Cortex of kidney (tissue), 1 donor: ENCODE data around the gene MYADML2.
"Not testable (repeated sequence)": the region's sequence is repeated elsewhere in the genome, so short reads cannot be mapped to it uniquely, and the experiment has no call there.

Experiments
- DNase-seq: peaks from one replicate; lab custom pipeline; 2025; lab: John Stamatoyannopoulos, UW

MYADML2 gene

DNA sequence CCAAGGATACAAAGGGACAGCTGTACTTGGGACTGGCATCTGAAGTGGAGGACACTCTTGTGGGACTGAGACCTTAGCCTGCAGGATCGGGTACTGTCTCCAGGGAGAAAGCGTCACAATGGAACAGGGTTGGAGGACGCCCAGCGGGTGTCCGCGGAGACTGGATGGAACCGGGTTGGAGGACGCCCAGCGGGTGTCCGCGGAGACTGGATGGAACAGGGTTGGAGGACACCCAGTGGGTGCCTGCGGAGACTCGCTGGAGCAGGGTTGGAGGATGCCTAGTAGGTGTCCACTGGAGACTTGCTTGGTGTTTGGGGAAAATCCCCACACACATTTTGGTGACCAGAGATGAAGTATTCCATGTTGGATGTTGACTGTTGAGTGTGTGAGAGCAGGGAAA is at the start of gene MYADML2:
Gene MYADML2, minus strand, starts transcription at position 45 of the 400 bp plus-strand sequence. CDS start 5,492 bp downstream, outside the sequence.
- no peak for DNase-seq

DNA sequence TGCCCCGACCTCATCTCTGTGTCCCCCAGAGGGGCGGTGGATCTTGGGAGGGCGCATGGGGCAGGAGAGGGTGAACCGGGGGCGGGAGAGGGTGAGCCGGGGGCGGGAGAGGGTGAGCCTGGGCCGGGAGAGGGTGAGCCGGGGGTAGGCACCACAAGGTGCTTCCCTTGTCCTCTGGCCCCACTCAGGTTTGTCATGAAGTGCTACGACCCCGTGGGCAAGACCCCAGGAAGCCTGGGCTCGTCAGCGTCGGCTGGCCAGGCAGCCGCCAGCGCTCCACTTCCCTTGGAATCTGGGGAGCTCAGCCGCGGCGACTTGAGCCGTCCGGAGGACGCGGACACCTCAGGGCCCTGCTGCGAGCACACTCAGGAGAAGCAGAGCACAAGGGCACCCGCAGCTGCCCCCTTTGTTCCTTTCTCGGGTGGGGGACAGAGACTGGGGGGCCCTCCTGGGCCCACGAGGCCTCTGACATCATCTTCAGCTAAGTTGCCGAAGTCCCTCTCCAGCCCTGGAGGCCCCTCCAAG is 49.3 kb upstream of the MYADML2 start:
- DNase-seq, result no peak

DNA sequence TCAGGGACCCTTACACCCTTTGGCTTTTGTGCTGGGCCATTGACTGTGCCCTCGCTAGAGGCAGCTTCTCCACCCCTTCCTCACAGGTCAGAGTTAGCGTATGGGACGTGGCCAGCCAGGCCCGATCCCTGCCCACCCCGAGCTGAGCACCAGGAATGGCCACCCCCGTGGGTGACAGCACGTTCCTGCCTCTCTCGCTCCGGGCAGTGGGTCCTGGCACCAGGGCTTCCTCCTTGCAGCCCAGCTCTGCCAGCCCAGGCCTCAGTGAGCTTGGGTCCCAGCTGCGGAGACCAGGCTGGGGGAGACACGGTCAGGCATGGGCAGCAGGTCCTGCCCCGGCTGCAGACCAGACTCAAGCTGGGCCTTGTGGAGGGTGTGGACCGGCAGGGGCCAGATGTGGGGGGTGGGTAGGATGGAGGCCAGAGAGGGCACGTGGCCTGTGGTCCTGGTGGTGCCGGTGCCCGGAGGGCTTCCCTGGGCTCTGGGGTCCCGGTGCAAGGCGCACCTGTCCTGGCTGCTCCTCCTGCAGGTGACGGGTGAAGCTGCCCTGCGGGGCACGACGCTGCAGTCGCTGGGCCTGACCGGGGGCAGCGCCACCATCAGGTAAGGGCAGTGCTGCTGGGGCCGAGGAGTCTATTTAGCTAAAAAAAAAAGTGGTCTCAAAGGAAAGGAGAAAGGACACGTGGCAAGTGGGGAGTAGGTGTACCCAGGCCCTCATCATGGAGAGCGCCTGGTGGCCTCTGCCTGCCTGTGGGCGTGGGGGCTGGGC is 48.6 kb upstream of the MYADML2 start:
- DNase-seq, result no peak

GRCh38 chr17:81994593-81995462 is 47.8 kb upstream of the MYADML2 start:
- no peak for DNase-seq

- no peak for DNase-seq
Observed at GRCh38 chr17:81993729-81994592, 46.9 kb upstream of the MYADML2 start.

- no peak for DNase-seq
Observed at GRCh38 chr17:81992306-81993102, 45.5 kb upstream of the MYADML2 start.

GRCh38 chr17:81991684-81992305 is 44.8 kb upstream of the MYADML2 start:
- no peak for DNase-seq

DNA sequence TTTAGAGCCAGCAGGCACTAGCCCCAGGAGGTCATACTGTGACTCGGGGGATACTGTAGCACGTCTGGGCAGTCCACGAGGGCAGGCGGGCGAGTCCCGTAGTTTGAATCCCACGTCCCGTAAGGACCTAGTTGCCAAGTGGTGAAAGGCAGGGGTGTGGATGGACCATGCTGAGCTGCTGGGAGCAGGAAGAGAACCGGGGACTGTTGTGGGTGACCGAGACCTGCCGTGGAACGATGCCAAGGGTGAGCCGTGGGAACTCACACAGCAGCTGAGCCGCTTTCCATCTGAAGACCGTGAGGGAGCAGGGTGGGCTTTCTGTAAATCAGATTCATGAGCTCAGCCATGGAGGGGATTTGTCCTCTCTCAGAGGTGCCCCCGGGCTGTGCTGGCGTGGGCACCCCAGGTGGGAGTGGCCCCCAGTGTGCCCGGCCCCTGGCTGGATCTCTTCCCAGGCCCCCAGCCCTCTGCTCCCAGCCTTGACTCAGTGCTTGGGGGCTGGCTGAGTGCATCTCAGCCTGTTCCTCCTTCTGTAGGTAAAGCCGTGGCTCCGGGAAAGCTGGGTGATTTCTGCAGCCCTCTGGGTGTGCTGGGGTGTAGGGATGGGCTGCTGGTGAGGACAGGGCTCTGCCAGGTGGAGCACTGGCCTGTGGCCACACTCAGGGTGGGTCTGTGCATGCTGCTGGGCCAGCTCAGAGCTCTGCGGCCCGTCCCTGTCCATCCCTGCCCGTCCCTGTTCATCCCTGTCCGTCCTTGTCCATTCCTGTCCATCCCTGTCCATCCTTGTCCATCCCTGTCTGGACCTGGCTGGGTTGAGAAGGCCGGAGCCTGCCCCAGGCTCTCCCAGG is 44.0 kb upstream of the MYADML2 start:
- DNase-seq, result no peak

GRCh38 chr17:81987161-81987770 is 40.2 kb upstream of the MYADML2 start:
- no peak for DNase-seq

- DNase-seq, result no peak
Observed at GRCh38 chr17:81986606-81987005, 39.6 kb upstream of the MYADML2 start.

DNA sequence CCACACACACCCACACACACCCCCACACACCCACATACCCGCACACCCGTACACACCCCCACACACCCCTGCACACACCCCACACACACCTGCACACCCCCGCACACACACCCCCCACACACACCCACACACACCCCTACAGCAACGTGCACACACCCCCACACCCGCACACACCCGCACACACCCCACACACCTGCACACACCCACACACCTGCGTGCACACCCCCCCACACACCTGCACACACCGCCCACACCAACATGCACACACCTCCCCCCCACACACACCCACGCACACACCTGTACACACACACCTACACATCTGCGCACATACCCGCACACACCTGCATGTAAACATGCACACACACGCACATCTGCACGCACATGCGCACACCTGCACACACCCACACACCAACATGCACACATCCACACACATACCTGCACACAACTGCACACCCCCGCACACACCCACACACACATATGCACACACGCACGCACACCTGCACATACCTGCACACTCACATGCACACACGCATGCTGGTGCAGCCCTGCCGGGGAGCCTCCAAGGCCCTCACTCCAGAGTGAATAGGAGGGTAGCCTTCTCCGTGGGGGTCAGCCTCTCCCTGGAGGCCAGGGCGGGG is 37.9 kb upstream of the MYADML2 start:
- DNase-seq, result no peak

GRCh38 chr17:81983639-81984373 is 36.8 kb upstream of the MYADML2 start:
- no peak for DNase-seq

DNA sequence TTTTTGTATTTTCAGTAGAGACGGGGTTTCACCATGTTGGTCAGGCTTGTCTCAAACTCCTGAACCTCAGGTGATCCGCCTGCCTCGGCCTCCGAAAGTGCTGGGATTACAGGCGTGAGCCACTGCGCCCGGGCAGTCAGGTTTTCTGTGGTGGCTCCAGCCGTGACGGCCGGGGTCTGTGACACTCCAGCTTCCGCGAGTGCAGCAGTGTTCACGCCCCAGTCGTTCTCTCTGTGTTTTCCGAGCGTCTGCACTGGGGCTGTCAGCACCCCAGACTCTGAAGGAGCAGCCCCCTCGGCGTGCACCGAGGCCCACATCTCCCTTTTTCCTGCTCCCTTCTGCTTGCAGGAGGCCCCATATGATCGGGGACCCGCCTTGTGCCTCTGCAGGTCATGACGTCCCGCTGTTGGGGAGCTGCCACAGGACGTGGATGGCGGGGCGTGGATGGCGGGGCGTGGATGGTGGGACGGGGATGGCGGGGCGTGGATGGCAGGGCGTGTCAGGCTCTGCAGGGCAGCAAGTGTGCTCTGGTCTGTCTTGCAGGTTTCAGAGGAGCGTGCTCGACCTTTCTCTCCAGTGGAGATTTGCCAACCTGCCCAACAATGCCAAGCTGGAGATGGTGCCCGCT is 36.1 kb upstream of the MYADML2 start:
- no peak for DNase-seq

DNA sequence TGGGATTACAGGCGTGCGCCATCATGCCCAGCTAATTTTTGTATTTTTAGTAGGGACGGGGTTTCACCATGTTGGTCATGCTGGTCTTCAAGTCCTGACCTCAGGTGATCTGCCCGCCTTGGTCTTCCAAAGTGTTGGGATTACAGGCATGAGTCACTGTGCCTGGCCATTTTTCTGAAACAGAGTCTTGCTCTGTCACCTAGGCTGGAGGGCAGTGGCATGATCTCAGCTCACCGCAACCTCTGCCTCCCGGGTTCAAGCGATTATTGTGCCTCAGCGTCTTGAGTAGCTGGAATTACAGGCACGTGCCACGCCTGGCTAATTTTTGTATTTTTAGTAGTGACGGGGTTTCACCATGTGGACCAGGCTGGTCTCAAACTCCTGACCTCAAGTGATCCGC is 34.5 kb upstream of the MYADML2 start:
- not testable (repeated sequence) for DNase-seq

DNA sequence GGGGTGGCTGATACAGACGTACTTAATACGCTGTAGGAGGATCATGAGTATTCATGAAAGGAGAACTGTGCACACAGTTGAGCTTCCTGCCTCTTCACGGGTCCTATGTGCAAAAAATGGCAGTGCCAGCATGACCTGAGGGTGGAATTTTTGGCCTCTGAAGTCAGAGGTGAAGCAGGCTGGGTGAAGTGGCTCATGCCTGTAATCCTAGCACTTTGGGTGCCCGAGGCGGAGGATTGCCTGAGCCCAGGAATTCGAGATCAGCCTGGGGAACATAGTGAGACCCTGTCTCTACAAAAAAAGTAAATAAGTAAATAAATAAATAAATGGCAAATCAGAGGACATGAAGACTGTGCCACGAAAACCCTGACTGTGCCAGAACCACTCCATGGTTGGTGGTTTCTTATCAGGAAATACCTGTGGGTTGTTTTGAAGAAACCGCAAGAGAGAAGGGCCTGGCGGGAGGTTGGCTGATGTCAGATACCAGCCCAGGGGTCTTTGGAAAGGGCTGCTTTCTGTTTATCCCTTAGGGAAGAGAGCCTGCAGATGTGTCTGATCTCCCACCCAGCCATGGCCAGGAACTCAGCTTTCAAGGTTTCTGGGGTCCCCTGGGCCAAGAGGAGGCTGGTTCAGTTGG is 33.8 kb upstream of the MYADML2 start:
- no peak for DNase-seq

DNA sequence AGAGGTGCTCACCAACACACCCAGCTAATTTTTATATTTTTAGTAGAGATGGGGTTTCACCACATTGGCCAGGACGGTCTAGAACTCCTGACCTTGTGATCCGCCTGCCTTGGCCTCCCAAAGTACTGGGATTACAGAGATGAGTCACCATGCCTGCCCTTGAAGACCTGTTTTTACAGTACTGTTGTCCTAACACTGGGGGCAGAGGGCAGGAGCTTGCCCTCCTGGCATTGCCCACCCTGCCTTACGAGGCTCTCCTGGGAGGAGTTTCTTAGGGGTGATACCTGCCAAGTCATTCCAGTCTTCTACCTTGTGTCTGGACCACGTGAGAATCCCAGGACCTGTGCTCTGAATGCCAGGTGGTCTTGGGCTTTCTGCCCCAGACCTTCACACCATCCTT is 33.1 kb upstream of the MYADML2 start:
- no peak for DNase-seq
